Measurements from ENCODE around the gene LRRFIP1. TPM values are rescaled to one million over a fixed set of nuclear protein-coding genes. Genes with fewer than 3 reads are reported as not detected.
A peak's percentile ranks its signal among the peaks of the same experiment; 100 is the strongest.

LRRFIP1 gene
- total and polyA plus RNA-seq, 2 of the 13 experiments (the other 11 are each of a cell fraction or from before 2014, with no cell fraction given) = 15.9 to 40.5 TPM

- TF ChIP-seq IKZF4 (CRISPR knock-in tag; IDR thresholded peaks at IDR 0.05; ENCODE audit: borderline replicate concordance, low read depth, not compliant biosample characterization) (no peak), RFXANK (CRISPR knock-in tag; IDR thresholded peaks at IDR 0.05) (no peak)
These were observed 46.0 kb downstream of the LRRFIP1 start (continued) for GRCh38 chr2:237673130-237674001.

- 40% methylated on average over 16 of the region's 17 CpGs for WGBS (ENCODE audit: low lambda C conversion rate)
- H2AFZ ChIP-seq (ENCODE audit: low read length) = peak overlapping the region; percentile 18
- ChIA-PET POLR2A (interaction anchor here (0.9 to 1.7 kb wide), 3 partner anchors 15 to 73 kb away, joined by 3 to 4 read pairs (median 3); no protein-coding TSS in a partner anchor), CTCF (ENCODE audit: low intra/inter-chr PET ratio, low total read pairs) (interaction anchor here (4.0 to 5.5 kb wide), 2 partner anchors 11 to 70 kb away, joined by 21 to 107 read pairs; no protein-coding TSS in a partner anchor)
- H3K79me2 ChIP-seq (ENCODE audit: insufficient read depth, low read length) = no peaks in the 10 kb centered on the region
- intact Hi-C loops (cut with micrococcal nuclease; ENCODE audit: unreplicated experiment) = no loop called here
- H3K4me2 ChIP-seq (ENCODE audit: low read depth, low read length) = peak overlapping the region; percentile 73
- H3K27me3 ChIP-seq (ENCODE audit: control insufficient read depth in 1 of 2, insufficient read depth in 2 of 2, low read length in 2 of 2) = no peaks in the 10 kb centered on the region
- BruUV-seq (replicated peaks) = no TSS peak
- no peaks in the 10 kb centered on the region for H3K9me3 ChIP-seq (ENCODE audit: low read length)
- in situ Hi-C loops (cut with HindIII; ENCODE audit: extremely low pct_ligation_motif_present, low pct_unique_long_range_greater_than_20kb) = loop anchor here (5.0 kb wide), 2 partner anchors 67 to 93 kb away; no protein-coding TSS in a partner anchor
- peak; percentile 37 for FAIRE-seq
- peak; percentile 66 for DNase-seq (ENCODE audit: low spot score)
- H3K27ac ChIP-seq (ENCODE audit: extremely low read length, insufficient read depth, low read length) = peak overlapping the region; percentile 46
- peak overlapping the region; percentile 52; the same call in 1 of the 2 replicates for H3K9ac ChIP-seq (ENCODE audit: insufficient read depth, low read depth, low read length)
- H3K4me3 ChIP-seq (replicated peaks in 1 of 3; ENCODE audit: insufficient read depth in 1 of 3, low read depth in 2 of 3, low read length in 3 of 3) = peak overlapping the region in 2 of 3 experiments; percentile 13 to 53; a peak in 3 of 6 replicates
- H3K4me1 ChIP-seq (ENCODE audit: insufficient read depth, low read length) = peaks cover 83% of the 10 kb centered on the region
- H4K20me1 ChIP-seq (ENCODE audit: insufficient read depth, low read length) = no peaks in the 10 kb centered on the region
- H3K36me3 ChIP-seq (replicated peaks in 1 of 2; ENCODE audit: control insufficient read depth in 1 of 2, insufficient read depth in 2 of 2, low read length in 2 of 2) = no peaks in the 10 kb centered on the region
- peak; percentile 93 for ATAC-seq
- no peak for TF ChIP-seq SOX6 (IDR thresholded peaks at IDR 0.05)
- peak; percentile 42; the same call in 1 of the 2 replicates for TF ChIP-seq SOX6 (CRISPR knock-in tag; IDR thresholded peaks at IDR 0.05)
- no peak for TF ChIP-seq RAD21 (CRISPR knock-in tag; IDR thresholded peaks at IDR 0.05)
- no peak for TF ChIP-seq CEBPB (IDR thresholded peaks at IDR 0.05; ENCODE audit: borderline replicate concordance, low read depth, low read length)
- TF ChIP-seq GPN1 (CRISPR knock-in tag; IDR thresholded peaks at IDR 0.05; ENCODE audit: borderline replicate concordance) = no peak
- TF ChIP-seq ZNF558 (CRISPR knock-in tag; IDR thresholded peaks at IDR 0.05; ENCODE audit: borderline replicate concordance) = no peak
- TF ChIP-seq KLF11 (CRISPR knock-in tag; IDR thresholded peaks at IDR 0.05) = no peak
- TF ChIP-seq ZNF503 (CRISPR knock-in tag; IDR thresholded peaks at IDR 0.05) = 0 out of 2 replicates have a peak, but pooled peaks have one; percentile 52
- TF ChIP-seq SMAD1 (CRISPR knock-in tag; IDR thresholded peaks at IDR 0.05; ENCODE audit: borderline replicate concordance, low read depth) = peak; percentile 33; the same call in 1 of the 2 replicates
- TF ChIP-seq FOXK1 (CRISPR knock-in tag; IDR thresholded peaks at IDR 0.05; ENCODE audit: borderline replicate concordance, low read depth) = peak; percentile 71; the same call in 1 of the 2 replicates
- no peak for TF ChIP-seq ZBTB44 (CRISPR knock-in tag; IDR thresholded peaks at IDR 0.05)
- no peak for TF ChIP-seq MAF1 (CRISPR knock-in tag; IDR thresholded peaks at IDR 0.05; ENCODE audit: borderline replicate concordance)
- TF ChIP-seq THAP11 (CRISPR knock-in tag; IDR thresholded peaks at IDR 0.05) = peak; percentile 62
- peak; percentile 53; the same call in 1 of the 2 replicates for TF ChIP-seq TFDP2 (CRISPR knock-in tag; IDR thresholded peaks at IDR 0.05)
- no peak for TF ChIP-seq CC2D1A (CRISPR knock-in tag; IDR thresholded peaks at IDR 0.05)
These were observed 47.4 kb downstream of the LRRFIP1 start for GRCh38 chr2:237674731-237675276.

All from HepG2 (cell line).